ENCODE data around the gene RRAGA.

DNA sequence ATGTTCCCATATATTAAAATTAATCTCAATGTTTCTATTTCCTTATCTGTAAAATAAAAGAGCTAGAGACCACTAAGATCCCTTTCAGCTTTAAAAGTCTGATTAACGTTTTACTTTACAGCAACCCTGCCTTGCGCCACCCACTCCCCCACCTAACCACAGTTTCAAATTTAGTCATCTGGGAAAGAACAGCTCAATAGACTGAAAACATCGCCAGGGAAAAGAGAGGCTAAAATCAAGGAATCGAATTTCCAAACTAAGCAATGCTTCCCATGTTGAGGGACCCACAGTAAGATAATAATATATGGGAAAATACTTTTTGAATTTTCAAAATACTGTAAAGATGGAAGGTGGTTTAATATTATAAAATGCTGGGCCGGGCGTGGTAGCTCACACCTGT, 22.9 kb upstream of the RRAGA start:
- TF ChIP-seq, protein P1, sequence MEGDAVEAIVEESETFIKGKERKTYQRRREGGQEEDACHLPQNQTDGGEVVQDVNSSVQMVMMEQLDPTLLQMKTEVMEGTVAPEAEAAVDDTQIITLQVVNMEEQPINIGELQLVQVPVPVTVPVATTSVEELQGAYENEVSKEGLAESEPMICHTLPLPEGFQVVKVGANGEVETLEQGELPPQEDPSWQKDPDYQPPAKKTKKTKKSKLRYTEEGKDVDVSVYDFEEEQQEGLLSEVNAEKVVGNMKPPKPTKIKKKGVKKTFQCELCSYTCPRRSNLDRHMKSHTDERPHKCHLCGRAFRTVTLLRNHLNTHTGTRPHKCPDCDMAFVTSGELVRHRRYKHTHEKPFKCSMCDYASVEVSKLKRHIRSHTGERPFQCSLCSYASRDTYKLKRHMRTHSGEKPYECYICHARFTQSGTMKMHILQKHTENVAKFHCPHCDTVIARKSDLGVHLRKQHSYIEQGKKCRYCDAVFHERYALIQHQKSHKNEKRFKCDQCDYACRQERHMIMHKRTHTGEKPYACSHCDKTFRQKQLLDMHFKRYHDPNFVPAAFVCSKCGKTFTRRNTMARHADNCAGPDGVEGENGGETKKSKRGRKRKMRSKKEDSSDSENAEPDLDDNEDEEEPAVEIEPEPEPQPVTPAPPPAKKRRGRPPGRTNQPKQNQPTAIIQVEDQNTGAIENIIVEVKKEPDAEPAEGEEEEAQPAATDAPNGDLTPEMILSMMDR (IDR thresholded peaks at IDR 0.05; ENCODE audit: extremely low read depth in 1 of 2, insufficient read depth in 1 of 2, low read depth in 1 of 2, low read length in 2 of 2) = no peak
- no peak for TF ChIP-seq POLR2AphosphoS5 (IDR thresholded peaks at IDR 0.05; ENCODE audit: insufficient read depth, low read depth, low read length)
